MM.1S (cell line): ENCODE results near the gene TSPAN15.

Experiments
- CTCF ChIP-seq: fragments of 300-600 bp; sonication (generic); IDR thresholded peaks from 2 replicates; pipeline ENCODE4 v1.5.1; 2016; ENCODE audit warnings: antibody characterized with exemption, low read length, mixed read lengths
- EZH2 ChIP-seq: fragments of 300-600 bp; sonication (generic); optimal IDR thresholded peaks from 2 replicates; pipeline ENCODE3; 2017; ENCODE audit warnings: low read depth, mild to moderate bottlenecking, antibody characterized with exemption, low read length, mixed read lengths
- EZH2phosphoT487 ChIP-seq: fragments of 300-600 bp; sonication (generic); IDR thresholded peaks from 2 replicates; pipeline ENCODE4 v1.6.1; 2018; ENCODE audit warnings: antibody characterized with exemption, low read length

- TF ChIP-seq CTCF (no peak), EZH2 (no peak), EZH2phosphoT487 (no peak)
Measured at GRCh38 chr10:69474742-69475432, 23.6 kb downstream of the TSPAN15 start.
